ENCODE measurements around the gene COL23A1.
A peak's percentile ranks its signal among the peaks of the same experiment; 100 is the strongest.
"Not testable (repeated sequence)": the region's sequence is repeated elsewhere in the genome, so short reads cannot be mapped to it uniquely, and the experiment has no call there.

The COL23A1 gene

DNA sequence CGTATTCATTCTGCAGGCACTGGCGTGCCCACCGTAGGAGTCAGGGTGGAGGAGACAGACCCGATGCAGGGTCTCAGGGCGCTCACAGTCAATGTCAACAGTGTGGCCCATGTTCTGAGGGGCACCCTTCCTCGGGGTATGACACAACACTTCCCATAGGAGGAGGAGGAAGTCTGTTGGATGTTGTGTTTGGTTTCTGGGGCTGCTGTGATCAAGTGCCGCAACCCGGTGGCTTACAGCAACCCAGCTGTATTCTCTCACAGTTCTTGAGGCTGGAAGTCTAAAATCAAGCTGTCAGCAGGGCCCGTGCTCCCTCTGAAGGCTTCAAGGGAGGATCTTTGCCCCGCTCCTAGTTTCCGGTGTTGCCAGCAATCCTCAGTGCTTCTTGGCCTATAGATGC, 391.5 kb downstream of the COL23A1 start:
- H3K4me3 ChIP-seq (replicated peaks; ENCODE audit: low read depth, low read length): no peak overlapping the region
- no peak for DNase-seq (ENCODE audit: extremely low read depth, low read depth)
- no peak for TF ChIP-seq CTCF (IDR thresholded peaks at IDR 0.05; ENCODE audit: low read depth, low read length, missing control alignments)

DNA sequence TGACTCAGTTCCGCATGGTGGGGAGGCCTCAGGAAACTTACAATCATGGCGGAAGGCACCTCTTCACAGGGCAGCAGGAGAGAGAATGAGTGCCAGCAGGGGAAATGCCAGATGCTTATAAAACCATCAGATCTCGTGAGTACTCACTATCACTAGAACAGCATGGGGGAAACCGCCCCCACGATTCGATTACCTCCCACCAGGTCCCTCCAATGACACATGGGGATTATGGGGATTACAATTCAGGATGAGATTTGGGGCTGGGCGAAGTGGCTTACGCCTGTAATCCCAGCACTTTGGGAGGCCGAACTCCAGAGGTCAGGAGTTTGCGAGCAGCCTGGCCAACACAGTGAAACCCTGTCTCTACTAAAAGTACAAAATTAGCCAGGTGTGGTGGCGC, 392.0 kb downstream of the COL23A1 start:
- not testable (repeated sequence) for DNase-seq (ENCODE audit: extremely low read depth, low read depth); H3K4me3 ChIP-seq (replicated peaks; ENCODE audit: low read depth, low read length)

- TF ChIP-seq CTCF (IDR thresholded peaks at IDR 0.05; ENCODE audit: low read depth, low read length, missing control alignments): peak; percentile 41
- no peak overlapping the region for H3K4me3 ChIP-seq (replicated peaks; ENCODE audit: low read depth, low read length)
- no peak for DNase-seq (ENCODE audit: extremely low read depth, low read depth)
Measured at GRCh38 chr5:178196986-178197385, 393.2 kb downstream of the COL23A1 start.

GRCh38 chr5:178196281-178196812, 393.8 kb downstream of the COL23A1 start:
- no peak for TF ChIP-seq CTCF (IDR thresholded peaks at IDR 0.05; ENCODE audit: low read depth, low read length, missing control alignments)

GRCh38 chr5:178194026-178194425, 396.2 kb downstream of the COL23A1 start:
- no peak overlapping the region for H3K4me3 ChIP-seq (replicated peaks; ENCODE audit: low read depth, low read length)
- DNase-seq (ENCODE audit: extremely low read depth, low read depth): no peak
- TF ChIP-seq CTCF (IDR thresholded peaks at IDR 0.05; ENCODE audit: low read depth, low read length, missing control alignments): no peak

More at GRCh38 chr5:178196281-178196812, 393.8 kb downstream of the COL23A1 start:
- H3K4me3 ChIP-seq (replicated peaks; ENCODE audit: low read depth, low read length): no peak overlapping the region
- no peak for DNase-seq (ENCODE audit: extremely low read depth, low read depth)

DNA sequence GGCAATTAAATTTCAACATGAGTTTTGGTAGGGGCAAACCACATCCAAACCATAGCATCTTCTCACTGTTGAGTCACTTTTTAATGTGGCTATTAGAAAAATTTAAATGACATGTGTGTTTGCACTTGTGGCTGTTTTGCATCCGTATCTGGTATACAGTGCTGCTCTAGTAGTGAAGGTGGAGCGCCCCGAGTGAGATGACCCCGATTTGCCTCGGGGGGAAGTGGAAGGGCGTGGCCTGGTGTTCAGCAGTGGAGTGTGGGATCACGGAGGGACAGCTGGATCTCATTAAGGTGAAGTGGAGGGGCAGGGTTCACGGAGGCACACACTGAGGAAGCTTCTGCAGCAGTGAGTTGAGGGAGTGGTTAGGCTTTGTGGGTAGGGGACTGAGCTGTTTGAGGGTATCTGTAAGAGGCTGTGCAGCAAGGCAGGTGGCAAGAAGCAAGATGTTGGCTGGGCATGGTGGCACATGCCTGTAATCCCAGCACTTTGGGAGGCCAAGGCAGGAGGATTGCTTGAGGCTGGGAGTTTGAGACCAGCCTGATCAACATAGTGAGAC, 396.9 kb downstream of the COL23A1 start:
- TF ChIP-seq CTCF (IDR thresholded peaks at IDR 0.05; ENCODE audit: low read depth, low read length, missing control alignments): no peak
- H3K4me3 ChIP-seq (replicated peaks; ENCODE audit: low read depth, low read length): no peak overlapping the region
- no peak for DNase-seq (ENCODE audit: extremely low read depth, low read depth)

DNA sequence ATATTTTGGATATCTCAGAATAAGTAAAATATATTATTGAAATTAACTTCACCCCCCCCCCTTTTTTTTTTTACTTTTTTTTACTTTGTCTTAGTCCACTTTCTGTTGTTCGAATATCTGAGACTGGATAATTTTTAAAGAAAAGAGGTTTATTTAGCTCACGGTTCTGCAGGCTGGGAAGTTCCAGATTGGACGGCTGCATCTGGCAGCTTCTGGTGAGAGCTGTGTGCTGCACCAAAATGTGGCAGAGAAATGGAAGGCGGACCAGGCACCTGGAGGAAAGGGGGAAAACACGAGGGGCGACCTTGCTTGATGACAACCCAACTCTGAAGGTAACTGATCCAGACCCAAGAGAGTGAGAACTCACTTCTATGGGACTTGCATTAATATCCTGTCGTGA, 397.4 kb downstream of the COL23A1 start:
- TF ChIP-seq CTCF (IDR thresholded peaks at IDR 0.05; ENCODE audit: low read depth, low read length, missing control alignments): no peak
- no peak for DNase-seq (ENCODE audit: extremely low read depth, low read depth)
- H3K4me3 ChIP-seq (replicated peaks; ENCODE audit: low read depth, low read length): no peak overlapping the region
